HepG2 (cell line): ENCODE data around the gene COL27A1. TPM values are rescaled to one million over a fixed set of nuclear protein-coding genes. Genes with fewer than 3 reads are reported as not detected.

ENCODE experiments used
- ATAC-seq: fragments of 200-7000 bp; cut with Tn5 transposase; 3 replicates; pipeline ENCODE4 v1.9.1; 2020; ENCODE audit warnings: mild to moderate bottlenecking, moderate library complexity
- BruUV-seq: library from RNA; stranded (reverse); fragments of 400-500 nt; replicated peaks from 2 replicates; lab custom pipeline; 2021; lab: Mats Ljungman, UMichigan
- CTCF ChIA-PET: fragments of 300-600 bp; formaldehyde crosslinking; extraction: SDS; loops from one replicate; lab custom pipeline; 2021; ENCODE audit warnings: low total read pairs, inconsistent platforms, low intra/inter-chr PET ratio; lab: Yijun Ruan, JAX
- POLR2A ChIA-PET: fragments of 350-600 bp; sonication (Branson Sonifier 250); formaldehyde crosslinking; loops from one replicate; lab custom pipeline; 2020; ENCODE audit warnings: antibody characterized with exemption, inconsistent platforms; lab: Yijun Ruan, JAX
- DNase-seq: peaks from one replicate; pipeline ENCODE4 v3.0.0-alpha.2; 2015; ENCODE audit warnings: low spot score
- FAIRE-seq: peaks from 3 replicates; lab custom pipeline; 2011; peaks lifted over from hg19 to GRCh38; lab: Jason Lieb, UNC
- H2AFZ ChIP-seq: one replicate; pipeline ENCODE4 v1.6.1; 2011; ENCODE audit warnings: low read length, inconsistent platforms
- H3K27ac ChIP-seq: fragments of 300-600 bp; 3 replicates; pipeline ENCODE4 v1.8.0; 2011; ENCODE audit warnings: mixed run types, mild to moderate bottlenecking, mixed read lengths, low read length, inconsistent platforms; ENCODE audit not compliant: insufficient read depth; ENCODE audit errors: extremely low read length
- H3K27me3 ChIP-seq, 2 experiments: fragments of 200-600 bp in 1 of 2; 2 replicates in 1 of 2; 3 replicates in 1 of 2; pipeline versions ENCODE4 v1.6.0 to v1.8.0; 2011; ENCODE audit warnings: low read length in 2 of 2, mild to moderate bottlenecking in 2 of 2, moderate library complexity in 2 of 2, inconsistent platforms in 1 of 2; ENCODE audit not compliant: insufficient read depth in 2 of 2, control insufficient read depth in 1 of 2
- H3K36me3 ChIP-seq, 2 experiments: fragments of 200-600 bp in 1 of 2; replicated peaks in 1 of 2; 2 replicates in 1 of 2; 3 replicates in 1 of 2; pipeline versions ENCODE4 v1.5.1 to v1.8.0; 2011; ENCODE audit warnings: low read length in 2 of 2, inconsistent platforms in 1 of 2; ENCODE audit not compliant: insufficient read depth in 2 of 2, control insufficient read depth in 1 of 2
- H3K4me1 ChIP-seq: 2 replicates; pipeline ENCODE4 v1.5.1; 2012; ENCODE audit warnings: low read length, inconsistent platforms; ENCODE audit not compliant: insufficient read depth
- H3K4me2 ChIP-seq: 2 replicates; pipeline ENCODE4 v1.6.0; 2011; ENCODE audit warnings: low read depth, low read length, inconsistent platforms
- H3K4me3 ChIP-seq, 3 experiments: fragments of 200-600 bp in 1 of 3; sonication (generic), shearing (Covaris generic) in 1 of 3; replicated peaks in 1 of 3; 2 replicates each; pipeline ENCODE4 v1.5.1; 2011 to 2016; ENCODE audit warnings: low read length in 3 of 3, inconsistent platforms in 2 of 3, low read depth in 2 of 3, mild to moderate bottlenecking in 2 of 3, control low read depth in 1 of 3, mixed read lengths in 1 of 3; ENCODE audit not compliant: insufficient read depth in 1 of 3
- H3K79me2 ChIP-seq: one replicate; pipeline ENCODE4 v1.6.1; 2011; ENCODE audit warnings: low read length, inconsistent platforms; ENCODE audit not compliant: insufficient read depth
- H3K9ac ChIP-seq: 2 replicates; pipeline ENCODE4 v1.6.0; 2011; ENCODE audit warnings: mild to moderate bottlenecking, low read depth, low read length, inconsistent platforms; ENCODE audit not compliant: insufficient read depth
- H3K9me3 ChIP-seq: 2 replicates; pipeline ENCODE4 v1.5.1; 2012; ENCODE audit warnings: mild to moderate bottlenecking, low read length
- H4K20me1 ChIP-seq: 2 replicates; pipeline ENCODE4 v1.6.0; 2011; ENCODE audit warnings: inconsistent platforms, mild to moderate bottlenecking, low read length, moderate library complexity; ENCODE audit not compliant: insufficient read depth
- CEBPB ChIP-seq: IDR thresholded peaks from 2 replicates; pipeline ENCODE4 v1.6.1; 2011; ENCODE audit warnings: low read depth, low read length, improper control_type of control experiment, borderline replicate concordance
- RAD51 ChIP-seq: fragments of 450-650 bp; IDR thresholded peaks from 2 replicates; pipeline ENCODE4 v1.6.1; 2016; ENCODE audit warnings: borderline replicate concordance
- ZNF629 ChIP-seq: sonication (generic); formaldehyde crosslinking; conservative IDR thresholded peaks from 2 replicates; pipeline ENCODE4 v1.5.0; 2020; ENCODE audit warnings: missing genetic modification reagents
- WGBS: methylation state at CpG from one replicate; pipeline ENCODE4 v1.1.6; 2017; ENCODE audit warnings: low lambda C conversion rate; 5-methylcytosine and 5-hydroxymethylcytosine counted together
- in situ Hi-C: cut with HindIII; loops from 2 replicates; pipeline ENCODE4 v1.10.0; 2017; ENCODE audit warnings: low pct_unique_long_range_greater_than_20kb; ENCODE audit not compliant: extremely low pct_ligation_motif_present
- intact Hi-C: fragments of 100-400 bp; cut with micrococcal nuclease; formaldehyde crosslinking; loops from one replicate; pipeline ENCODE4 v1.10.0; 2022; ENCODE audit not compliant: unreplicated experiment
- polyA plus RNA-seq, 8 experiments: library from polyadenylated mRNA; depleted of rRNA in 3 of 8; stranded (reverse) in 7 of 8; unstranded in 1 of 8; fragments of >200 nt; fragmentation: Illumina TruSeq in 4 of 8; extraction: Trizol in 4 of 8; gene quantifications; 2 replicates each; pipeline versions ENCODE4 v1.2.1 to v1.2.3, GENCODE V29; 2011 to 2016; ENCODE audit warnings: low read depth in 4 of 8, missing spikeins in 1 of 8, mixed read lengths in 1 of 8; ENCODE audit not compliant: insufficient read depth in 1 of 8
- total RNA-seq, 5 experiments: library from RNA; depleted of rRNA; stranded (reverse); fragments of >200 nt; fragmentation: Illumina TruSeq; extraction: Trizol; gene quantifications; 2 replicates each; pipeline ENCODE4 v1.2.3, GENCODE V29; 2016; ENCODE audit warnings: low read depth in 1 of 5
- TF ChIP-seq, protein P1 (sequence below): sonication (generic); formaldehyde crosslinking; IDR thresholded peaks from 2 replicates; pipeline ENCODE4 v1.5.1; 2020; ENCODE audit warnings: mild to moderate bottlenecking, missing genetic modification reagents, moderate library complexity

Gene COL27A1
- total and polyA plus RNA-seq, 2 of the 13 experiments (the other 11 are each of a cell fraction or from before 2014, with no cell fraction given): 71.3 to 89.1 TPM

DNA sequence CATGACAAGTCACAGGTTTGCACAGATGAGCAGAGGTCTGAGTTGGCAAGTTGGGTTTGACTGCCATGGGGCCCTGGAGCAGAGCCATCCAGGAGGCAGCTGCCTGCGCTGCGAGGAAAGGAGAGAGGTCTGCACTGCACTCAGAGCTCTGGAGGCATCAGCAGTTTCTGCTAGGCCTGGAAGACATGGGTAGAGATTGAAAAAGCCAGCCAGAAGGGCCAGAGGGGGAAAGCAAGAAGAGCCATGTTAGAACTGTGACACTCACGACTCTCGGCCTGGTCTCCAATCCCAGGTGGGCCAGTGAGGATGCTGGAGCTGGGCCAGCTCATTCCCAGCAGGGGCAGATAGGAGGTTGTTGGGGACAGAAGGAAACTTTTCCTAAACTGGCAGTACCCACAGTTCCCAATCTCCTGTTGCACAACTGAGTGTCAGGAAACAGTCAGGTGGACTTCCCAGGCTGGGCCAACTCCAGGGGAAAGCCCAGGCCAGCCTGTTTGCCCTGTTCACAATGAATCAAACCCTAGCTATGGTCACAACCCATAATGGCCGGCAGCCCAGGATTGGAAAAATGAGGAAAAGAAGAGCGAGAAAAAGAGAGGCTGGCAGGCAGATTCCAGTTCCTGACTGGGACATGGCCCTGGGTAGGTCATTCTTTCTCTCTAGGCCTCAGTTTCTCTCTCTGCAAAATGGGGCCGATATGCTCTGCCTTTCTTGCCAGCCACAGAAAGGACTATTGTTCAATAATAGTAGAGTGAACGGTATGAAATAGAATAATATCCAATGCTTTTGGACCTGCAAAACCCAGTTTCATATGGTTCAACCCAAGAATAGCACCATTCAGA is 159.8 kb downstream of the COL27A1 start:
- H3K36me3 ChIP-seq: peaks cover 7% of the 10 kb centered on the region in 2 experiments
- no peak overlapping the region for H3K9ac ChIP-seq
- no TSS peak for BruUV-seq
- peak; percentile 37; the same call in 1 of the 2 replicates for TF ChIP-seq CEBPB
- no peak for TF ChIP-seq RAD51
- TF ChIP-seq, protein P1, sequence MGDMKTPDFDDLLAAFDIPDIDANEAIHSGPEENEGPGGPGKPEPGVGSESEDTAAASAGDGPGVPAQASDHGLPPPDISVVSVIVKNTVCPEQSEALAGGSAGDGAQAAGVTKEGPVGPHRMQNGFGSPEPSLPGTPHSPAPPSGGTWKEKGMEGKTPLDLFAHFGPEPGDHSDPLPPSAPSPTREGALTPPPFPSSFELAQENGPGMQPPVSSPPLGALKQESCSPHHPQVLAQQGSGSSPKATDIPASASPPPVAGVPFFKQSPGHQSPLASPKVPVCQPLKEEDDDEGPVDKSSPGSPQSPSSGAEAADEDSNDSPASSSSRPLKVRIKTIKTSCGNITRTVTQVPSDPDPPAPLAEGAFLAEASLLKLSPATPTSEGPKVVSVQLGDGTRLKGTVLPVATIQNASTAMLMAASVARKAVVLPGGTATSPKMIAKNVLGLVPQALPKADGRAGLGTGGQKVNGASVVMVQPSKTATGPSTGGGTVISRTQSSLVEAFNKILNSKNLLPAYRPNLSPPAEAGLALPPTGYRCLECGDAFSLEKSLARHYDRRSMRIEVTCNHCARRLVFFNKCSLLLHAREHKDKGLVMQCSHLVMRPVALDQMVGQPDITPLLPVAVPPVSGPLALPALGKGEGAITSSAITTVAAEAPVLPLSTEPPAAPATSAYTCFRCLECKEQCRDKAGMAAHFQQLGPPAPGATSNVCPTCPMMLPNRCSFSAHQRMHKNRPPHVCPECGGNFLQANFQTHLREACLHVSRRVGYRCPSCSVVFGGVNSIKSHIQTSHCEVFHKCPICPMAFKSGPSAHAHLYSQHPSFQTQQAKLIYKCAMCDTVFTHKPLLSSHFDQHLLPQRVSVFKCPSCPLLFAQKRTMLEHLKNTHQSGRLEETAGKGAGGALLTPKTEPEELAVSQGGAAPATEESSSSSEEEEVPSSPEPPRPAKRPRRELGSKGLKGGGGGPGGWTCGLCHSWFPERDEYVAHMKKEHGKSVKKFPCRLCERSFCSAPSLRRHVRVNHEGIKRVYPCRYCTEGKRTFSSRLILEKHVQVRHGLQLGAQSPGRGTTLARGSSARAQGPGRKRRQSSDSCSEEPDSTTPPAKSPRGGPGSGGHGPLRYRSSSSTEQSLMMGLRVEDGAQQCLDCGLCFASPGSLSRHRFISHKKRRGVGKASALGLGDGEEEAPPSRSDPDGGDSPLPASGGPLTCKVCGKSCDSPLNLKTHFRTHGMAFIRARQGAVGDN (CRISPR knock-in tag): peak; percentile 16; the same call in 1 of the 2 replicates
- TF ChIP-seq ZNF629 (CRISPR knock-in tag): peak; percentile 68; the same call in 1 of the 2 replicates
- H3K27me3 ChIP-seq: no peaks in the 10 kb centered on the region
- ATAC-seq (peak; percentile 50), DNase-seq (no peak), FAIRE-seq (no peak)
- H2AFZ ChIP-seq: no peak overlapping the region
- no peaks in the 10 kb centered on the region for H3K9me3 ChIP-seq
- H3K79me2 ChIP-seq: no peaks in the 10 kb centered on the region
- in situ Hi-C loops (no loop called here), intact Hi-C loops (no loop called here)
- H3K4me1 ChIP-seq: peaks cover 11% of the 10 kb centered on the region
- ChIA-PET POLR2A (interaction anchor here (1.2 to 1.8 kb wide), 4 partner anchors 10 to 256 kb away, joined by 3 to 4 read pairs (median 4); no protein-coding TSS in a partner anchor), CTCF (no interaction called here)
- WGBS: 85% methylated on average over 8 of the region's 8 CpGs
- no peak overlapping the region for H3K4me2 ChIP-seq
- no peak overlapping the region for H3K4me3 ChIP-seq
- H4K20me1 ChIP-seq: no peaks in the 10 kb centered on the region
- H3K27ac ChIP-seq: no peak overlapping the region
